ENCODE data around the gene ADCY9.

ADCY9 gene

GRCh38 chr16:4053301-4053845, 62.9 kb downstream of the ADCY9 start:
- POLR2A ChIA-PET = no interaction called here
- no peak for TF ChIP-seq CTCF (IDR thresholded peaks at IDR 0.05; ENCODE audit: control extremely low read depth, extremely low read depth, low read depth, missing control alignments)
- no peak for DNase-seq (ENCODE audit: extremely low spot score)
- CTCF ChIA-PET = no interaction called here

DNA sequence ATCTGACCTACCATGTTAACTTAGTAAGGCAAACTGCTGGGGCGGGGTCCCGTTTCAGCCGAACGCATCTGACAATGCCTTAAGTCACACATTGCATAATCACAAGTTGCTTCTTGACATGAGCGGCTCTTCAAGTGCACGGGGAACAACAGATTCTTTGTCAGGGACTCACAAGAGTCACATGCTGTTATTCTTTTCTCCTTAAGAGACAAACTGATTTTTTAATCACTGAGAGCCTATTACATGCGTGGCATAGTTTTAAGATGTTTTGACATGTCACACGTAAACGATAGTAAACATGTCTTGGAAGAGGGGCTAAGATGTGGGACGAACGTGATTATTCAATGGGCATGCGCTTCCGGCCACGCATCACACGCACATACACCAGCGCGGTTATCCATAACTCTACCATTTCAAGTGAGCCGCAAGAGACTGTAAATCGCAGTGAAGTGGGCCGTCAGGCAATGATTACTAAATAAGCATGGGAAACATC, 63.4 kb downstream of the ADCY9 start:
- DNase-seq (ENCODE audit: extremely low spot score) = no peak
- ChIA-PET CTCF (no interaction called here), POLR2A (no interaction called here)
- no peak for TF ChIP-seq CTCF (IDR thresholded peaks at IDR 0.05; ENCODE audit: control extremely low read depth, extremely low read depth, low read depth, missing control alignments)

- no peak for TF ChIP-seq CTCF (IDR thresholded peaks at IDR 0.05; ENCODE audit: control extremely low read depth, extremely low read depth, low read depth, missing control alignments)
- DNase-seq (ENCODE audit: extremely low spot score) = no peak
- ChIA-PET POLR2A (no interaction called here), CTCF (no interaction called here)
Observed at GRCh38 chr16:4052096-4052495, 64.1 kb downstream of the ADCY9 start.

- ChIA-PET CTCF (no interaction called here), POLR2A (no interaction called here)
- no peak for TF ChIP-seq CTCF (IDR thresholded peaks at IDR 0.05; ENCODE audit: control extremely low read depth, extremely low read depth, low read depth, missing control alignments)
- DNase-seq (ENCODE audit: extremely low spot score) = no peak
Observed at GRCh38 chr16:4051591-4051990, 64.7 kb downstream of the ADCY9 start.

GRCh38 chr16:4049031-4049430, 67.2 kb downstream of the ADCY9 start:
- CTCF ChIA-PET = no interaction called here
- no peak for DNase-seq (ENCODE audit: extremely low spot score)
- POLR2A ChIA-PET = interaction anchor here (0.7 kb wide), 1 partner anchor 14 kb away, joined by 3 read pairs; no protein-coding TSS in a partner anchor
- no peak for TF ChIP-seq CTCF (IDR thresholded peaks at IDR 0.05; ENCODE audit: control extremely low read depth, extremely low read depth, low read depth, missing control alignments)

- ChIA-PET POLR2A (interaction anchor here (0.7 kb wide), 1 partner anchor 13 kb away, joined by 3 read pairs; no protein-coding TSS in a partner anchor), CTCF (no interaction called here)
- DNase-seq (ENCODE audit: extremely low spot score) = no peak
- TF ChIP-seq CTCF (IDR thresholded peaks at IDR 0.05; ENCODE audit: control extremely low read depth, extremely low read depth, low read depth, missing control alignments) = no peak
Observed at GRCh38 chr16:4048481-4048880, 67.8 kb downstream of the ADCY9 start.

Data from GM10248 (cell line).